ENCODE results near the gene ABHD3.
"Not testable (repeated sequence)": the region's sequence is repeated elsewhere in the genome, so short reads cannot be mapped to it uniquely, and the experiment has no call there.

ABHD3 gene, protein sequence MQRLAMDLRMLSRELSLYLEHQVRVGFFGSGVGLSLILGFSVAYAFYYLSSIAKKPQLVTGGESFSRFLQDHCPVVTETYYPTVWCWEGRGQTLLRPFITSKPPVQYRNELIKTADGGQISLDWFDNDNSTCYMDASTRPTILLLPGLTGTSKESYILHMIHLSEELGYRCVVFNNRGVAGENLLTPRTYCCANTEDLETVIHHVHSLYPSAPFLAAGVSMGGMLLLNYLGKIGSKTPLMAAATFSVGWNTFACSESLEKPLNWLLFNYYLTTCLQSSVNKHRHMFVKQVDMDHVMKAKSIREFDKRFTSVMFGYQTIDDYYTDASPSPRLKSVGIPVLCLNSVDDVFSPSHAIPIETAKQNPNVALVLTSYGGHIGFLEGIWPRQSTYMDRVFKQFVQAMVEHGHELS

DNA sequence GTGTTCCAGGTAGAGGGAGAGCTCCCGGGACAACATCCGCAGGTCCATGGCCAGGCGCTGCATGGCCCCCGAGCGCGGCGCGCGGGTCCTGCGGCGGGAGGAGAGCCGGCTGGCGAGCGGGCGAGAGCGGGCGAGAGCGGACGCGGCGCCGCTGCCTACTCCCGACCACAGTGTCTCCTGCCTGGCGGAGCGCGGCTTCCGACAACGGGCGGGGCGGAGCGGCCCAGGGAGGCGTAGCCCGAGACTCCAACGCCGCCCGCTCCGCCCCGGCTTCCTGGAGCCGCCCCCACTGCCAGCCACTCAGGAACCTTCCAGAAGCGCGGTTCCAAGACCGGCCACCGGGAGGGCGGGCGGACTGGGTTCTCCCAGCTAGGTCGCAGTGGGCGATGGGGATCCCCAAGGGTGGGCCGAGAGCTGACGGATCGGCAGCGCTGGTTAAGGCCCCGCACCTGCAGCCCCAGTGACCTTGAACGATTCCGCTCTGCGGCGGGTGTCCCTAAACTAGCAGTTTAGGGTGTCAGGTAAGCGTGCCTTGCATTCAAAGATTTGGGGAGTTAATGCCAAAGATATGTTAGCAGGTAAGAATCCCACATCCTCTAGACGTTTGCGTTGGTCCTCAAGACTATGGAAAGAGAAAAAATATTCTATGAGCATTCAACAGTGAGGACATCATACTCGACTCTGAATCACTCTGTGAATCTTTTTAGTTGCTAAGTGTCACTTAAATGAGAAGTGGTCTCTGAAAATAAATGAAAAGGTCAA lies at the start of gene ABHD3:
Gene ABHD3, minus strand, starts transcription at position 172 of the 762 bp plus-strand sequence. Its CDS starts 109 bp downstream, at position 63.
- peak; percentile 93 for DNase-seq

DNA sequence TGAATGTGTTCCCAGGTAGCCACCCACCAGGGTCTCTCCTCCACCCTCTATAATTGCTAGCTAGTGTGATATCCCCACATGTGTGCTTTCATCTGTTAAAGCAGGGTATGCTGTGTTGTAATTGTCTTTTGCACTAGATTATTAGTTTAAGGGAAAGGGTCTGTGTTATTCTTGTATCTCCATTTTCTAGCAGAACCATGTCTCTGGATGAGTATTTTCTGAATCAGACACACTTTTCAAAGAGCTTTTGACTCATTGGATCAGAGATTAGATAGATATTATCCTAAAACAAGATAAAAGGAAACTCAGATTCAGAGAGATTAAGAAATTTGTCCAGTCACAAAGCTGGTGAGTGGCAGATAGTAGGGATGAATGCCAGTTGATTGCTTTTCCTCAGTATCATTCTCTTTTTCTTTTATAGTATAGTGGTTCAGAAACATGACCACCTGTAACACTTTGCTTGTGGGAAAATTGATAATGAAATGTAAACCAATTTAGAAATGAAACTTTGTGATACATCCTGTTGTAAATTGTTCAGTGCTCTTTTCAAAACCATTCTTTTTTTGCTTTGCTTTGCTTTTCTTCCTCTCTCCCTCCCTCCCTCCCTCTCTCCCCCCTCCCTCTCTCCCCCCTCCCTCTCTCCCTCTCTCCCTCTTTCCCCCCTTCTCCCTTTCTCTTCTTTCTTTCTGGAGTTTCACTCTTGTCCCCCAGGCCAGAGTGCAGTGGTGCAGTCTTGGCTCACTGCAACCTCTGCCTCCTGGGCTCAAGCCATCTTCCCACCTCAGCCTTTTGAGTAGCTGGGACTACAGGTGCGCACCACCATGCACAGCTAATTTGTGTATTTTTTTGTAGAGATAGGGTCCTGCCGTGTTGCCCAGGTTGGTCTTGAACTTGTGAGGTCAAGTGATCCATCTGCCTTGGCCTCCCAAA lies 43.5 kb upstream of the ABHD3 start:
- DNase-seq: no peak

DNA sequence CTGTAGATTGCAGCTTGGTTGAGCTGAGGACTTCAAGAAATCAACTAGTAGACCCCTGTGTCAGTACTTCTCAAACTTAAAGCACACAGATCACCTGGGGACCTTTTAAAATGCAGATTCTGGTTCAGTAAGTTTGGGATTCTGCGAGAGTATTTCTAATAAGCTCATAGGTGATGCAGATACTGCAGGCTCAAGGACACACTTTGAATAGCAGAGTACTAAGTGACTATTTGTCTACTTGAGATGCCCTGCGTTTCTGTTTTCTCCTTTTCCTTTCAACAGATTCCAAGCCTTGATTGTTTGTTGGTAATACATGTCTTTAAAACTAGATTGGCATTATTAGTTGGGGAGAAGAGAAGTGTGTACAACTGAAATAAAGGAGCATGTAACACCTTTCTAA lies 42.7 kb upstream of the ABHD3 start:
- DNase-seq: no peak

DNA sequence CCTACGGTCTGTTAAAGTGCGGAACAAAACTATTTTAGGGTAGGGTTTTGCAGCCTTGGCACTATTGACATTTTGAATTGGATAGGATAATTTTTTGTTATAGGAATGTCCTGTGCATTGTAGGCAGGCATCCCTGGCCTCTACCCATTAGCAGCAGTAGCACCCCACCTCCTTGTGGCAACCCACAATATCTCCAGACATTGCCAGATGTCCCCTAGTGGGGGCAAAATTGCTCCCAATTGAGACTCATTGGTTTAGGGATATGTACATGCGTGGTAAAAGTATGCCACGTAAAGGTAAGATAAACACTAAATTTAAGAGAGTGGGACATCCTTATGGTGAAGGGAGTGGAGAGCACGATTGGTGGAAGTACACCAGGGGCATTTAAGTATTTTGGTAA lies 40.7 kb upstream of the ABHD3 start:
- peak; percentile 16 for DNase-seq

DNA sequence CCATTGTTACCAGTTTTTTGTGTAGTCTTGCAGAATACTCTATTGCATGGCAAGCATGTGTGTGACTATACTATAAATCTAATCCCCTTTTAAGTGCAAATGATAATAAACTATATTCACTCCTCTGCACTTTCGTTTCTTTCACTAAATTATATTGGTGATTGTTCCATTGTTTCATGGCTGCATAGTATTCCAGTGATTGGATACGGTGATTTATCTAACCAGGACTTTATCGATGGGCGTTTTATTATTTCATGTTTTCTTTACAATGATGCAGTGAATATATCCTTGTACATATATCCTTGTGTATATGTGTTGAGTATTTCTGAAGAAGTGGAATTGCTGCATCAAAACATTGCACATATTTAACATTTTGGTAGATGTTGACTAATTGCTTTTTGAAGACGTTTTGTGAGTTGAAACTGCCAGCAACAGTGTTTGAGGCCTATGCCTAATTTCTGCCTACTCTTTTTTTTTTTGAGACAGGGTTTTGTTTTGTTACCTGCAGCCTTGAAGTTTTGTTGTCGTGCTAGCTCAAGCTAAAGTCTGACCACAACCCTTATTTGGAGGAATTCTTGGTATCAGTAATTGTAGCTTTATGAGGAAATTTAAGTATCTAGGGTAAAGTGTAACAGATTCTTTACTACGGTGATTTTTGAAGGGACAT lies 38.7 kb upstream of the ABHD3 start:
- peak; percentile 22 for DNase-seq

DNA sequence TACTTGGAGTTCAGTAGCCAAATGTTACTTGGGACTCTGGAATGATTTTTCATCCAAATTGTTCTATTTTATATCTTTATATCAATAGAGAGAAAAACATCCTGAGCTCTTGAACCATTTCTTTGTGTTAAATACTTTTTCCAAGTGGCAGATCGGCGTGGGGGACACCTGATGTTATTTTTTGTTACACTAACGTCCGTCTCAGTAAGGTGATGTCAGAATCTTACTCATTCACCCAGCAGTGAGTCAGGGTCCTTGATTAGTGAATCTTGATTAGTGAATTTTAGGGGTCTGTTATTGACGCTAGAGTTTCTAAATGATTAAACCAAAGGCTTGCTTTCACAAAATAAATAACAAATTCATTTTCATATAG lies 37.7 kb upstream of the ABHD3 start:
- DNase-seq: no peak

DNA sequence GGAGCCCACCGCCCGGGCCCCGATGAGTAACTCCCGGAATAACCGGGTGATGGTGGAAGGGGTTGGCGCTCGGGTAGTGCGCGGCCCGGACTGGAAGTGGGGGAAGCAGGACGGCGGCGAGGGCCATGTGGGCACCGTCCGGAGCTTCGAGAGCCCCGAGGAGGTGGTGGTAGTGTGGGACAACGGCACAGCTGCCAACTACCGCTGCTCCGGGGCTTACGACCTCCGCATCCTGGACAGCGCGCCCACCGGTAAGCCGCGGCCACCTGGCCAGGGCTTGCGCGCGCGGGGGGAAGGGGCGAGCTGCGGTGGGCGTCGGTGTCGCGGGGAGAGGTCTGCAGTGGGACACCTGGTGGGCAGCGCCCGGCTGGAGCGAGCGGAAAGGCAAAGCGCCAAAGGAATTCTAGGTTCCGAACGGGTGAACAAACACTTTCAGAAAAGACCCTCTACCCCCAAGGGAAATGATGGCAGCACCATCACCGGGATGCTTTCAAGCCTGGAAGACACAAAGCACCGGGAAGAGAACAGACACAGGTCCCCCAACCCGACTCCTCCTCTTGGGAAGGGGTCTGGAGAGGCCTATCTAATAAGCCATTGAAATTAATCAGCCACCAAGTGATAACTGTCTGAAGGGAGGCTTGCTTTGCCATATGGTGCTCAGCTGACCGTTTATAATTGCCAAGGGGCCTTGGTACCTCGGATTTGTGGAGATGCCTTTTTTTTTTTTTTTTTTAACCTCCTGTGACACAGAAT lies 37.2 kb upstream of the ABHD3 start:
- DNase-seq: no peak

DNA sequence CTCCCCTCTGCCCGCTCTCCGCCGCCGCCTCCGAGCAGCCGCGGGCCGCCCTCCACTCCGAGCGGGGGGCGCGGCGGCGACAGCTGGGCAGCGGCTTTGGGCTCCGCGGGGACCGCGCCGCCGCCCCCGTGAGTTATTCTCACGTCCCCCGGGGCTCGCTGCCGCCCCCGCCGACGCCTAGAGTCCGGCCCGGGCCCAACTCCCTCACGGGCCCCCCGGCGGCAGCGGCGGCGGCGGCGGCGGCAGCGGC lies 36.7 kb upstream of the ABHD3 start:
- DNase-seq: no peak

DNA sequence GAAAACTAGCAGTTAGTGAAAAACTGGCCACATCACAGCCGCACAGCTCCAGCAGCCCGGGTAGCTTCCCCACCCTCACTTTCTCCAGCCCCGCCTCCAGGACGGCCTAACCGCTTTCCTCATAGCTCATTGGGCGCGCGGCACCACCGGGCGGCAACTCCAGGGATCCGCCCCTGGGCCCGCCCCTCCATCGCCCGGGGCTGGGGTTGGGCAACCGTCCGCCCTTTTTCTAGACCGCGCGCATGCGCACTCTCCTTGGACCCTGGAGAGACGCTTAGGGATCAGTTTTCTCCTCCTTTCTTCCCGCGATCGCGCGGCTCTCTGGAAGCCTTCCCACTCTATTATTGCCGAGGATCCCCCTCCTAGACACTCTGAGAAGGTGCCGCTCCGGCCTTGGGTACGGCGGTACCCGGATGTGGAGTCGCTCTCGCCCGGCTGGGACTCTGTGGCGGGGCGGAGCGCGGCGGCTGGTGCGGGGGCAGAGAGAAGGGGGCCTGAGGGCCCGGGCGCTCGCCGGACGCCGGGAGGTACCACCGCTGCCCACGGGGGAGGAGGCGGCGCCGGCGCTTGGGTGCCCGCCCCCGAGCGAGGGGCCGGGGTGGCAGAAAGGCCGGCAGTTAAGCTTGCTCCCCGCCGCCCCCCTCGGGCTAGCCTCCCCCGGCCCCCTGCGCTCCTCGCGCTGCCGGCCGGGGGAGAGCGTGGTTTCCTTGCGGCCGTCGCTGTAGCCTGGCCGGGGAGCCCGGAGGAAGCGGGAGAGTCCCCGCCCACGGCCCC lies 36.2 kb upstream of the ABHD3 start, which contains the start of gene MIB1:
Gene MIB1, plus strand, starts transcription at position 255 of the 774 bp plus-strand sequence. CDS start 792 bp downstream, outside the sequence.
- DNase-seq: peak; percentile 97

DNA sequence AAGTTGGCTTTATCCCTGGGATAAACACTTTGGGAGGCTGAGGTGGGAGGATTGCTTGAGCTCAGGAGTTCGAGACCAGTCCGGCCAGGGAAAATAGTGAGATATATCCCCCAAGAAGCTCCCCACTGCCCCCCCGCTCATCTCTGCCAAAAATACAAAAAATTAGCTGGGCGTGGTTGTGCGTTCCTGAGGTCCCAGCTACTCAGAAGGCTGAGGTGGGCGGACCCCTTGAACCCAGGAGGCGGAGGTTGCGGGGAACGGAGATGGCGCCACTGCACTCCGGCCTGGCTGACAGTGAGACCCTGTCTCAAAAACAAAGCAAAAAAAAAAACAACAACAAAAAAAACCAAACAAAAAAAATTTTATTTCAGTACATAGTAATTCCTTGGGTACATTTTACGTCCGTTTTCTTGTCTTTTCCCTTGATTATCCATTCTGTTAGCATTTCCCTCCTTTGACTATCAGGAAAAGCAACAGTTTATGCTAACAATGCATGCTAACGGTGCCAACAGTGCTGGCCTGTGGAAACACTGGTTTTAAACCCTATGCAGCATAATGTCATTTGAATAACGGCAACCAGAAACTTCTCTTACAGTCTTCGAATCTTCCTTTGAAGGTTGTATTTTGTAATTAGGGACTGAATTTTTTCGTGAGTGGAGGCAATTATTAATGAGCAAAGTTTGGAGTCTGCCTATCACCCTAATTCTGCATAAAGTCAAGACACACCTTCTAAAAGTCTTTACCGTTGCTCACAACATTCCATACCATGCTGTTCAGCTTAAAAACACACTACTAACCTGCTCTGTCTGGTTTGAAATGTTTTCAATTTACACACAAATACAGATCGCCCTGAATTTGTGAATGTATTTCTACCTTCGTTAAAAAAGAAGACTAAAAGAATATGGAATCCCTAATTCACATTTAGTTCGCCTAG lies 35.3 kb upstream of the ABHD3 start:
- no peak for DNase-seq

DNA sequence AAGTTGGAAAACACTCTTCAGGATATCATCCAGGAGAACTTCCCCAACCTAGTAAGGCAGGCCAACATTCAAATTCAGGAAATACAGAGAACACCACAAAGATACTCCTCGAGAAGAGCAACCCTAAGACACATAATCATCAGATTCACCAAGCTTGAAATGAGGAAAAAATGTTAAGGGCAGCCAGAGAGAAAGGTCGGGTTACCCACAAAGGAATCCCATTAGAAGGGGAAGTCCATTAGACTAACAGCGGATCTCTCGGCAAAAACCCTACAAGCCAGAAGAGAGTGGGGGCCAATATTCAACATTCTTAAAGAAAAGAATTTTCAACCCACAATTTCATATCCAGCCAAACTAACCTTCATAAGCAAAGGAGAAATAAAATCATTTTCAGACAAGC lies 32.4 kb upstream of the ABHD3 start:
- DNase-seq: not testable (repeated sequence)

DNA sequence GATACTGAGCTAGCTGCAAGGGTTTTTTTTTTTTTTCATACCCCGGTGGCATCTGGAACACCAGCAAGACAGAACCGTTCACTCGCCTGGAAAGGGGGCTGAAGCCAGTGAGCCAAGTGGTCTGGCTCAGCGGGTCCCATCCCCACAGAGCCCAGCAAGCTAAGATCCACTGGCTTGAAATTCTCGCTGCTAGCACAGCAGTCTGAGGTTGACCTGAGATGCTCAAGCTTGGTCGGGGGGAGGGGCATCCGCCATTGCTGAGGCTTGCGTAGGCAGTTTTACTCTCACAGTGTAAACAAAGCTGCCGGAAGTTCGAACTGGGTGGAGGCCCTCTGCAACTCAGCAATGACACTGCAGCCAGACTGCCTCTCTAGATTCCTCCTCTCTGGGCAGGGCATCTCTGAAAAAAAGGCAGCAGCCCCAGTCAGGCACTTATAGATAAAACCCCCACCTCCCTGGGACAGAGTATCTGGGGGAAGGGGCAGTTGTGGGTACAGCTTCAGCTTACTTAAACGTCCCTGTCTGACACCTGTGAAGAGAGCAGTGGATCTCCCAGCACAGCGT lies 31.0 kb upstream of the ABHD3 start:
- DNase-seq: peak; percentile 74

DNA sequence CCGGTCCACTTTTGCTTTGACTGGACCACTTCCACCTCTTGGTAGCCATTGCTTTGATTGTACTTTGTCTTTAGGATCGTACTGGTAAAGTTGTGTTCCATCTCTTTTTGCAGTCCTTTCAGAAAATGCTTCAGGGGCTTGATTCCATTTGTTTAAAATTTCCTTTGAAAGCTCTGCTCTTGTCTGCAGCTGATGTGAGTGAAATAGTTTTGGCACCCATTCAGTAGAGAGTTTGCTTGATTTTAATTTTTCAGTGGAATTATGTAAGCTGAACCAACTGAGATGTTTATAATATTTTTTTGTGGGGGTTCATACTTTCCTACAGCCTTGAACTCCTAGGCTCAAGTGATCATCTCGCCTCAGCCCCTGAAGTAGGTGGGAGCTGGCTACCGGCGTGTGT lies 28.4 kb upstream of the ABHD3 start:
- DNase-seq: no peak

DNA sequence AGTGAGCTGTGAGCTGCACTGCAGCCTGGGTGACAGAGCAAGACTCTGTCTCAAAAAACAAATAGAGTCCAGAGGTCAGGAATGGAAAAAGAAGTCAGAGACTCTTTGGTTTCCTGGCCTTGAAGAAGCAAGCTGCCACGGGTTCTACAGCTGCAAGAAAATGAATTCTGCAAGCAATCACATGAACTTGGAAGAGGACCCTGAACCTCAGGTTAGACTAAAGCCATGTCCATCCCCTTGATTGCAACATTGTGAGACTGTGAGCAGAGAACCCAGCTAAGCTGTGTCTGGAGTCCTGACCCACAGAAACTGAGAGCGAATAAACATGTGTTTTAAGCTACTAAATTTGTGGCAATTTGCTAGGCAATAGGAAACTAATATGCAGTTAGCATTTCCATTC lies 23.1 kb upstream of the ABHD3 start:
- DNase-seq: no peak

DNA sequence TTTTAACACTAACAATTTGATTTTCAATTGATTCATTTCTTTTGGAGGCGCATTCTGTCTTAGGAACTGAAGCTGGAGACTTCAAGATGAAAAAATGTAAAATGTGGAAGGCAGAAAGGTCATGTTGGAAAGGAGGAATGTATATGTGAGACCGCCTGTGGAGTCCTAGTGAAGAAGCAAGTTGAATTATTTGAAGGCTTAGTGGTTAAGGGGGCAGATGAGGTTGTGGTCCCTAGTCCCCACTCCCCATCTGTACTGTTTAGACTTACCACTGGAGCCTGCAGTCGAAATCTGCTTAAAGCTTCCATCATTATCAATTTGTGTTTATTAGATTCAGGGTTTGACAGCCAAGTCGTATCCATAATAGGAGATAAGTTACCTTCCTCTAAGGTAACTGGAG lies 20.6 kb upstream of the ABHD3 start:
- no peak for DNase-seq

DNA sequence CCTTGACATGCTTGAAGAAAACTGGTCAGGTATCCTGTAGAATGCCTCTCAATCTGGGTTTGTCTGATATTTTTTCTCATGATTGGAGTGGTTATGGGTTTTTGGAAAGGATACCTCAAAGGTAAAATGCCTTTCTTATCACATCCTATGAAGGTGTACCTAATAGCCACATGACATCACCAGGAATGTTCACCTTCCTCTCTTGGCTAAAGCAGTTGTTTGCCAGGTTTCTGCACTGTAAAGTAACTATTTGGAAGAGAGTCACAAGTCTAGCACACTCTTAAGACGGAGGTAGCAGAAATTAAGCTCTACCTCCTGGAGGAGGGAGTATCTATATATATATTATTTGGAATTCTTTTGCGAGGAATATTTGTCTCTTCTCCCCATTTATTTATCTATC lies 18.1 kb upstream of the ABHD3 start:
- no peak for DNase-seq

DNA sequence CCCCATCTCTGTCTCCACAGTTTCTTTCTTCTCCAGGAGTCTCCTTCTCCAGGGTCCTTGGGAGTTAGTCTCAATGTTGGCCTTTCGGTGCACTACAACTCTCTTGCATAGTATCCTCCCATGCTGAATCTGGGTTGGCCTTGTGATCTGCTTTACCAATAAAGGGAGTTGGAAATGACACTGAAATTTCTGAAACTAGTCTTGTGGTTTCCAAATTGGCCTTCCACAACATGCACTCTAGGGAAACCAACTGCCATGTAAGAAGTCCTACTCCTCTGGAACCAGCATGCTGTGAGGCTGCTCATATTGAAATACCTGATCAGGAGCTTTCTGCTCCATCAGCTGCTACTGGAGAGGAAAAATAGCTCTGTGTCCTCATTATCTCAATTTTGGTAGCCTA lies 9.9 kb upstream of the ABHD3 start:
- DNase-seq: no peak

DNA sequence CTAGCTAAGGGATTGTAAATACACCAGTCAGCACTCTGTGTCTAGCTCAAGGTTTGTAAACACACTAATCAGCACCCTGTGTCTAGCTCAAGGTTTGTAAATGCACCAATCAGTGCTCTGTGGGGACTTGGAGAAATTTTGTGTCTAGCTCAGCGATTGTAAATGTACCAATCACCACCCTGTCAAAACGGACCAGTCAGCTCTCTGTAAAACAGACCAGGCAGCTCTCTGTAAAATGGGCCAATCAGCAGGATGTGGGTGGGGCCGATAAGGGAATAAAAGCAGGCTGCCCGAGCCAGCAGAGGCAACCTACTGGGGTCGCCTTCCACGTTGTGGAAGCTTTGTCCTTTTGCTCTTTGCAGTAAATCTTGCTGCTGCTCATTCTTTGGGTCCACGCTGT lies 2.6 kb upstream of the ABHD3 start:
- DNase-seq: peak; percentile 5

DNA sequence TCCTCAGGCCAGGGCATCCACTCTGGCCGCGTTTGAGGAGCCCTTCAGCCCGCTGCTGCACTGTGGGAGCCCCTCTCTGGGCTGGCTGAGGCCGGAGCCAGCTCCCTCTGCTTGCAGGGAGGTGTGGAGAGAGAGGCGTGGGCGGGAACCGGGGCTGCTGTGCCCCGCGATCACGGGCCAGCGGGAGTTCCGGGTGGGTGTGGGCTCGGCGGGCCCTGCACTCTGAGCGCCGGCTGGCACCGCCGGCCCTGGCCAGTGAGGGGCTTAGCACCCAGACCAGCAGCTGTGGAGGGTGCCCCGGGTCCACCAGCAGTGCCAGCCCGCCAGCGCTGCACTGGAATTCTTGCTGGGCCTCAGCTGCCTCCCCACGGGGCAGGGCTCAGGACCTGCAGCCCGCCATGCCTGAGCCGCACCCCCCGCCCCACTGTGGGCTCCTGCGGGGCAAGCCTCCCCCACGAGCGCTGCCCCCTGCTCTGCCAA lies 1.9 kb upstream of the ABHD3 start:
- DNase-seq: no peak
